GM19043 (cell line): Measurements from ENCODE around the gene PGK1.
"Not testable (repeated sequence)": the region's sequence is repeated elsewhere in the genome, so short reads cannot be mapped to it uniquely, and the experiment has no call there.

Experiments used
- ATAC-seq: cut with Tn5 transposase; IDR thresholded peaks from one replicate; pipeline ENCODE4 v1.9.1; 2021; ENCODE audit warnings: low read depth; ENCODE audit not compliant: unreplicated experiment

Gene PGK1

GRCh38 chrX:78103623-78104446 lies at the start of gene PGK1:
Gene PGK1, plus strand, starts transcription at chrX:78104248. Its CDS starts 93 bp downstream, at chrX:78104341.
- ATAC-seq, result peak; percentile 92

- ATAC-seq, result no peak
Measured at GRCh38 chrX:78063687-78064086, 40.4 kb upstream of the PGK1 start.

- no peak for ATAC-seq
Measured at GRCh38 chrX:78064152-78064551, 39.9 kb upstream of the PGK1 start.

GRCh38 chrX:78064698-78065601 lies 39.1 kb upstream of the PGK1 start:
- ATAC-seq, result peak; percentile 80

- ATAC-seq, result no peak
Measured at GRCh38 chrX:78066110-78066509, 37.9 kb upstream of the PGK1 start.

GRCh38 chrX:78071331-78071730 lies 32.7 kb upstream of the PGK1 start:
- no peak for ATAC-seq

- ATAC-seq, result not testable (repeated sequence)
Measured at GRCh38 chrX:78073147-78074077, 30.6 kb upstream of the PGK1 start.

- ATAC-seq, result no peak
Measured at GRCh38 chrX:78074088-78074487, 30.0 kb upstream of the PGK1 start.

GRCh38 chrX:78075787-78076389 lies 28.2 kb upstream of the PGK1 start:
- no peak for ATAC-seq

- not testable (repeated sequence) for ATAC-seq
Measured at GRCh38 chrX:78081413-78081812, 22.6 kb upstream of the PGK1 start.

- peak; percentile 82 for ATAC-seq
Measured at GRCh38 chrX:78092296-78092695, 11.8 kb upstream of the PGK1 start.

GRCh38 chrX:78098108-78098507 lies 5.9 kb upstream of the PGK1 start:
- no peak for ATAC-seq

GRCh38 chrX:78102091-78102490 lies 2.0 kb upstream of the PGK1 start:
- ATAC-seq, result no peak

GRCh38 chrX:78103001-78103622 lies 936 bp upstream of the PGK1 start:
- ATAC-seq, result no peak

GRCh38 chrX:78104447-78105176 lies 564 bp downstream of the PGK1 start:
- peak; percentile 21 for ATAC-seq

- no peak for ATAC-seq
Measured at GRCh38 chrX:78105944-78106650, 2.0 kb downstream of the PGK1 start.

GRCh38 chrX:78106651-78106986 lies 2.6 kb downstream of the PGK1 start:
- ATAC-seq, result no peak

- ATAC-seq, result no peak
Measured at GRCh38 chrX:78109458-78109857, 5.4 kb downstream of the PGK1 start.
